Vagina (tissue), 2 donors: ENCODE results near the gene LRIG2.

Experiments
- CTCF ChIP-seq, 3 experiments: fragments of 450-650 bp in 2 of 3; fragments of 200-600 bp in 1 of 3; sonication (generic) in 1 of 3; IDR thresholded peaks; one replicate each; pipeline ENCODE4 v1.5.1; 2017 to 2019; ENCODE audit warnings: antibody characterized with exemption in 3 of 3, mild to moderate bottlenecking in 2 of 3, moderate library complexity in 2 of 3
- POLR2A ChIP-seq, 2 donors: fragments of 450-650 bp; IDR thresholded peaks; one replicate each; pipeline ENCODE4 v1.6.1; 2017; ENCODE audit warnings: antibody characterized with exemption in 2 of 2, mild to moderate bottlenecking in 2 of 2, moderate library complexity in 2 of 2

- TF ChIP-seq CTCF (IDR thresholded peaks at IDR 0.05), result no peak
- no peak for TF ChIP-seq POLR2A (IDR thresholded peaks at IDR 0.05)
Measured at GRCh38 chr1:113086541-113086940, 13.5 kb downstream of the LRIG2 start.
